Neural cell (in vitro differentiated cells): ENCODE results near the gene NUDCD2. TPM values are rescaled to one million over a fixed set of nuclear protein-coding genes. Genes with fewer than 3 reads are reported as not detected.

ENCODE experiments used
- H2AFZ ChIP-seq: fragments of 200-600, 300-800 bp; sonication (generic), shearing (Covaris generic); 2 replicates; pipeline ENCODE4 v1.6.0; 2014; ENCODE audit warnings: low read depth, mild to moderate bottlenecking, antibody characterized with exemption, low read length, moderate library complexity
- H3F3A ChIP-seq: fragments of 200-600 bp; shearing (Covaris generic); 2 replicates; pipeline ENCODE4 v1.6.1; 2016; ENCODE audit warnings: mild to moderate bottlenecking, moderate library complexity, mixed read lengths, antibody characterized with exemption, low read length; ENCODE audit not compliant: insufficient read depth, poor library complexity, severe bottlenecking
- H3K27ac ChIP-seq: fragments of 200-600, 300-800 bp; sonication (generic), shearing (Covaris generic); 2 replicates; pipeline ENCODE4 v1.5.1; 2014; ENCODE audit warnings: mild to moderate bottlenecking, low read length, moderate library complexity
- H3K27me3 ChIP-seq: fragments of 300-800, 200-600 bp; sonication (generic), shearing (Covaris generic); 2 replicates; pipeline ENCODE4 v1.6.0; 2014; ENCODE audit warnings: mild to moderate bottlenecking, low read depth, low read length, moderate library complexity; ENCODE audit not compliant: insufficient read depth
- H3K36me3 ChIP-seq: fragments of 300-800, 200-600 bp; sonication (generic), shearing (Covaris generic); 2 replicates; pipeline ENCODE4 v1.5.1; 2014; ENCODE audit warnings: mild to moderate bottlenecking, antibody characterized with exemption, low read length, moderate library complexity; ENCODE audit not compliant: insufficient read depth
- H3K4me2 ChIP-seq: fragments of 300-800, 200-600 bp; sonication (generic), shearing (Covaris generic); 2 replicates; pipeline ENCODE4 v1.6.0; 2014; ENCODE audit warnings: mild to moderate bottlenecking, low read length
- H3K4me3 ChIP-seq: fragments of 300-800, 200-600 bp; sonication (generic), shearing (Covaris generic); 2 replicates; pipeline ENCODE4 v1.5.1; 2014; ENCODE audit warnings: mild to moderate bottlenecking, low read length, moderate library complexity
- H3K79me2 ChIP-seq: fragments of 200-600 bp; shearing (Covaris generic); replicated peaks from 2 replicates; pipeline ENCODE4 v1.6.0; 2014; ENCODE audit warnings: mild to moderate bottlenecking, low read length, moderate library complexity; ENCODE audit not compliant: insufficient read depth
- H3K9ac ChIP-seq: fragments of 300-800, 200-600 bp; sonication (generic), shearing (Covaris generic); 2 replicates; pipeline ENCODE4 v1.6.1; 2016; ENCODE audit warnings: mild to moderate bottlenecking, low read length, mixed read lengths
- H3K9me2 ChIP-seq: fragments of 200-600 bp; shearing (Covaris generic); 2 replicates; pipeline ENCODE4 v1.6.1; 2016; ENCODE audit warnings: mild to moderate bottlenecking, low read length, mixed read lengths; ENCODE audit not compliant: insufficient read depth
- H3K9me3 ChIP-seq: fragments of 200-600, 300-800 bp; sonication (generic), shearing (Covaris generic); 2 replicates; pipeline ENCODE4 v1.6.1; 2016; ENCODE audit warnings: mild to moderate bottlenecking, mixed run types, low read length, moderate library complexity, mixed read lengths
- H4K20me1 ChIP-seq: fragments of 200-600 bp; shearing (Covaris generic); 2 replicates; pipeline ENCODE4 v1.6.1; 2016; ENCODE audit warnings: mild to moderate bottlenecking, mixed run types; ENCODE audit not compliant: insufficient read depth
- EP300 ChIP-seq: fragments of 450-650 bp; conservative IDR thresholded peaks from 2 replicates; pipeline ENCODE4 v1.6.1; 2014; ENCODE audit warnings: antibody characterized with exemption, mild to moderate bottlenecking, moderate library complexity; ENCODE audit not compliant: poor library complexity, severe bottlenecking
- EZH2 ChIP-seq: fragments of 200-600, 300-800 bp; shearing (Covaris generic), sonication (generic); IDR thresholded peaks from 2 replicates; pipeline ENCODE4 v1.6.1; 2014; ENCODE audit warnings: antibody characterized with exemption, low read length, borderline replicate concordance, mild to moderate bottlenecking; ENCODE audit not compliant: insufficient read depth, poor library complexity, severe bottlenecking
- MXI1 ChIP-seq: fragments of 450-650 bp; conservative IDR thresholded peaks from 2 replicates; pipeline ENCODE4 v1.6.1; 2014; ENCODE audit warnings: antibody characterized with exemption, mild to moderate bottlenecking; ENCODE audit not compliant: poor library complexity, severe bottlenecking
- POLR2AphosphoS5 ChIP-seq: IDR thresholded peaks from 2 replicates; pipeline ENCODE4 v1.6.1; 2012
- RAD21 ChIP-seq: fragments of 450-650 bp; conservative IDR thresholded peaks from 2 replicates; pipeline ENCODE4 v1.6.1; 2014; ENCODE audit warnings: antibody characterized with exemption, mild to moderate bottlenecking, moderate library complexity
- SMC3 ChIP-seq: fragments of 450-650 bp; conservative IDR thresholded peaks from 2 replicates; pipeline ENCODE4 v1.6.1; 2014; ENCODE audit warnings: antibody characterized with exemption, mild to moderate bottlenecking, moderate library complexity; ENCODE audit not compliant: poor library complexity
- TAF1 ChIP-seq: IDR thresholded peaks from 2 replicates; pipeline ENCODE4 v1.6.1; 2012; ENCODE audit warnings: low read depth
- polyA plus RNA-seq: library from polyadenylated mRNA; depleted of rRNA; stranded (reverse); fragments of >200 nt; gene quantifications from 2 replicates; pipeline ENCODE4 v1.2.3, GENCODE V29; 2014
- TF ChIP-seq, protein P1 (sequence below): fragments of 450-650 bp; IDR thresholded peaks from 2 replicates; pipeline ENCODE4 v1.5.1; 2014; ENCODE audit warnings: antibody characterized with exemption, mild to moderate bottlenecking, moderate library complexity; ENCODE audit not compliant: poor library complexity, severe bottlenecking
- TF ChIP-seq, protein P2 (sequence below): IDR thresholded peaks from 2 replicates; pipeline ENCODE4 v1.6.1; 2012; ENCODE audit warnings: borderline replicate concordance

The NUDCD2 gene
- polyA plus RNA-seq, 1 donor from 2014 or later, result 17.7 TPM

DNA sequence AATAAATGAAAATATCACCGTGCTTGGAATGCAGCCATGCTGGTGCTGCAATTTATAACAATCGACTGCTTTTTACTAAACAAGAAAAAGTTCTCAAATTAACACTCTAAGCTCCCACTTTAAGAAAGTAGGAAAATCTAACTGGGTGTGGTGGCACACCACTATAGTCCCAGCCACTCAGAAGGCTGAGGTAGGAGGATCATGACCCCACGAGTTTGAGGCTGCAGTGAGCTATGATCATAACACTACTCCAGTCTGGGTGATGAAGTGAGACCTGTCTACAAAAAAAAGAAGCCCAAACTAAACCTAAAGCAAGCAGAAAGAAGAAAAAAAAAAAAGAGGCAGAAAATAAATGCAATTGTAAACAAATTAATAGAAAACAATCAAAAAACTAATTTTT is 12.0 kb downstream of the NUDCD2 start:
- H3K27ac ChIP-seq, result no peak overlapping the region
- H3K9ac ChIP-seq, result no peak overlapping the region
- H3K4me3 ChIP-seq, result no peak overlapping the region
- H3K9me2 ChIP-seq, result no peaks in the 10 kb centered on the region
- H3K27me3 ChIP-seq, result no peaks in the 10 kb centered on the region
- TF ChIP-seq EP300, result no peak
- no peak for TF ChIP-seq TAF1
- TF ChIP-seq, protein P1, sequence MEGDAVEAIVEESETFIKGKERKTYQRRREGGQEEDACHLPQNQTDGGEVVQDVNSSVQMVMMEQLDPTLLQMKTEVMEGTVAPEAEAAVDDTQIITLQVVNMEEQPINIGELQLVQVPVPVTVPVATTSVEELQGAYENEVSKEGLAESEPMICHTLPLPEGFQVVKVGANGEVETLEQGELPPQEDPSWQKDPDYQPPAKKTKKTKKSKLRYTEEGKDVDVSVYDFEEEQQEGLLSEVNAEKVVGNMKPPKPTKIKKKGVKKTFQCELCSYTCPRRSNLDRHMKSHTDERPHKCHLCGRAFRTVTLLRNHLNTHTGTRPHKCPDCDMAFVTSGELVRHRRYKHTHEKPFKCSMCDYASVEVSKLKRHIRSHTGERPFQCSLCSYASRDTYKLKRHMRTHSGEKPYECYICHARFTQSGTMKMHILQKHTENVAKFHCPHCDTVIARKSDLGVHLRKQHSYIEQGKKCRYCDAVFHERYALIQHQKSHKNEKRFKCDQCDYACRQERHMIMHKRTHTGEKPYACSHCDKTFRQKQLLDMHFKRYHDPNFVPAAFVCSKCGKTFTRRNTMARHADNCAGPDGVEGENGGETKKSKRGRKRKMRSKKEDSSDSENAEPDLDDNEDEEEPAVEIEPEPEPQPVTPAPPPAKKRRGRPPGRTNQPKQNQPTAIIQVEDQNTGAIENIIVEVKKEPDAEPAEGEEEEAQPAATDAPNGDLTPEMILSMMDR, result no peak
- no peak for TF ChIP-seq SMC3
- no peak for TF ChIP-seq RAD21
- no peak for TF ChIP-seq EZH2
- TF ChIP-seq MXI1, result no peak
- TF ChIP-seq, protein P2, sequence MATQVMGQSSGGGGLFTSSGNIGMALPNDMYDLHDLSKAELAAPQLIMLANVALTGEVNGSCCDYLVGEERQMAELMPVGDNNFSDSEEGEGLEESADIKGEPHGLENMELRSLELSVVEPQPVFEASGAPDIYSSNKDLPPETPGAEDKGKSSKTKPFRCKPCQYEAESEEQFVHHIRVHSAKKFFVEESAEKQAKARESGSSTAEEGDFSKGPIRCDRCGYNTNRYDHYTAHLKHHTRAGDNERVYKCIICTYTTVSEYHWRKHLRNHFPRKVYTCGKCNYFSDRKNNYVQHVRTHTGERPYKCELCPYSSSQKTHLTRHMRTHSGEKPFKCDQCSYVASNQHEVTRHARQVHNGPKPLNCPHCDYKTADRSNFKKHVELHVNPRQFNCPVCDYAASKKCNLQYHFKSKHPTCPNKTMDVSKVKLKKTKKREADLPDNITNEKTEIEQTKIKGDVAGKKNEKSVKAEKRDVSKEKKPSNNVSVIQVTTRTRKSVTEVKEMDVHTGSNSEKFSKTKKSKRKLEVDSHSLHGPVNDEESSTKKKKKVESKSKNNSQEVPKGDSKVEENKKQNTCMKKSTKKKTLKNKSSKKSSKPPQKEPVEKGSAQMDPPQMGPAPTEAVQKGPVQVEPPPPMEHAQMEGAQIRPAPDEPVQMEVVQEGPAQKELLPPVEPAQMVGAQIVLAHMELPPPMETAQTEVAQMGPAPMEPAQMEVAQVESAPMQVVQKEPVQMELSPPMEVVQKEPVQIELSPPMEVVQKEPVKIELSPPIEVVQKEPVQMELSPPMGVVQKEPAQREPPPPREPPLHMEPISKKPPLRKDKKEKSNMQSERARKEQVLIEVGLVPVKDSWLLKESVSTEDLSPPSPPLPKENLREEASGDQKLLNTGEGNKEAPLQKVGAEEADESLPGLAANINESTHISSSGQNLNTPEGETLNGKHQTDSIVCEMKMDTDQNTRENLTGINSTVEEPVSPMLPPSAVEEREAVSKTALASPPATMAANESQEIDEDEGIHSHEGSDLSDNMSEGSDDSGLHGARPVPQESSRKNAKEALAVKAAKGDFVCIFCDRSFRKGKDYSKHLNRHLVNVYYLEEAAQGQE, result no peak
- TF ChIP-seq POLR2AphosphoS5, result no peak
- no peaks in the 10 kb centered on the region for H3K79me2 ChIP-seq
- H3K9me3 ChIP-seq, result no peaks in the 10 kb centered on the region
- H4K20me1 ChIP-seq, result no peaks in the 10 kb centered on the region
- H3K4me2 ChIP-seq, result no peak overlapping the region
- peaks cover 5% of the 10 kb centered on the region for H3K36me3 ChIP-seq
- H3F3A ChIP-seq, result no peaks in the 10 kb centered on the region
- no peak overlapping the region for H2AFZ ChIP-seq

DNA sequence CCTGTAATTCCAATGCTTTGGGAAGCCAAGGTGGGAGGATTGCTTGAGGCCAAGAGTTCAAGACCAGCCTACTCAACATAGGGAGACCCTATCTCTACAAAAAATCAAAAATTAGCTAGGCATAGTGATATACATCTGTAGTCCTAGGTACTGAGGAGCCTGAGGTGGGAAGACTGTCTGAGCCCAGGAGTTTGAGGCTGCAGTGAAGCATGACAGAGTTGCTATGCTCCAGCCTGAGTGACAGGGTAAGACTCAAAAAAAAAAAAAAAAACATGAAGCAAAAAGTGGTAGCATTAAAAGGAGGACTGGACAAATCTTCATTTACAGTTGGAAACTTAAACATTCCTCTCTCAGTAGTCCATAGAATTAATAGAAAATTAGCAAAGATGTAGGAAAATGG is 12.7 kb downstream of the NUDCD2 start:
- Histone ChIP-seq H3K9ac (no peak overlapping the region), H2AFZ (no peak overlapping the region), H3K4me3 (no peak overlapping the region), H3K27ac (no peak overlapping the region), H3K36me3 (peaks cover 5% of the 10 kb centered on the region), H3K9me3 (no peaks in the 10 kb centered on the region), H3K27me3 (no peaks in the 10 kb centered on the region), H3F3A (no peaks in the 10 kb centered on the region), H3K79me2 (no peaks in the 10 kb centered on the region), H3K4me2 (no peak overlapping the region), H3K9me2 (no peaks in the 10 kb centered on the region), H4K20me1 (no peaks in the 10 kb centered on the region)
- TF ChIP-seq MXI1 (no peak), SMC3 (no peak), RAD21 (no peak), EP300 (no peak), EZH2 (no peak), TAF1 (no peak), POLR2AphosphoS5 (no peak)
- TF ChIP-seq, protein P2, result no peak
- TF ChIP-seq, protein P1, result no peak
